NOMO-1 treated with dmso at 0.1 percent for 144 hours (cell line): Measurements from ENCODE around the gene COL11A2.
"Not testable (repeated sequence)": the region's sequence is repeated elsewhere in the genome, so short reads cannot be mapped to it uniquely, and the experiment has no call there.

Experiments
- DNase-seq: peaks from one replicate; lab custom pipeline; 2025; ENCODE audit not compliant: unreplicated experiment; lab: John Stamatoyannopoulos, UW

The COL11A2 gene

GRCh38 chr6:33192105-33192646, at the start of gene COL11A2:
Gene COL11A2 (minus strand): TSS chr6:33192467. CDS start chr6:33192240, 227 bp downstream.
- DNase-seq: no peak

- no peak for DNase-seq
These were observed 49.7 kb upstream of the COL11A2 start for GRCh38 chr6:33241968-33242367.

DNA sequence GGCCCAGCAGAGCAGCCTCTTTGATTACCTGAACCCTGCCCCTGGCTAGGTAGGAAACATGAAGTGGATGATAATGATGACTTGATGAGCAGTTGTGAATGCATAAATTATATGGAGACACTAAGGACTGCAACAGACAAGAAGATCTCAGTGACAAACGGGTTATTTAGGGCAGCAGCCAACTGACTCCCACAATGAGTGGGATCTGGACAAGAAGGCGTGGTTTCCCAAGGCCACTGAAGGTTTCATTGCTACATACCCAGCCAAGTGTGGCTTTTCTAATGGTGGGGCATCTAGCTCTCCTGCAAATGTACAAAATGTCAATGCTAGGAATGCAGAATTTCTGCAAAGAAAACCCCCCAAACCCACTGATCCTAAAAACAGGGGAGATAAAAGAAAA, 45.5 kb upstream of the COL11A2 start:
- no peak for DNase-seq

DNA sequence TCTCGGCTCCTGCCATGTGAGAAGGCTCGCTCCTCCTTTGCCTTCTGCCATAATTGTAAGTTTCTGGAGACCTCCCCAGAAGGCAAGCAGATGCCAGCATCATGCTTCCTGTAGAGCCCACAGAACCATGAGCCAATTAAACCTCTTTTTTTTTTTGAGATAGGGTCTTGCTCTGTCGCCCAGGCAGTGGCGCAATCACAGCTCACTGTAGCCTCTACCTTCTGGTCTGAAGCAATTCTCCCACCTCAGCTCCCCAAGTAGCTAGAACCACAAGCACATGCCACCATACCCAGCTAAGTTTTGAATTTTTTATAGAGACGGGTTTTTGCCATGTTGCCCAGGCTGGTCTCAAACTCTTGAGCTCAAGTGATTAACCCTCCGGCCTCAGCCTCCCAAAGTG, 44.6 kb upstream of the COL11A2 start:
- DNase-seq: no peak

GRCh38 chr6:33236328-33236727, 44.1 kb upstream of the COL11A2 start:
- no peak for DNase-seq

- DNase-seq: no peak
These were observed 43.0 kb upstream of the COL11A2 start for GRCh38 chr6:33235221-33235634.

- DNase-seq: not testable (repeated sequence)
These were observed 34.3 kb upstream of the COL11A2 start for GRCh38 chr6:33226503-33227120.

GRCh38 chr6:33217681-33218080, 25.4 kb upstream of the COL11A2 start:
- DNase-seq: no peak

DNA sequence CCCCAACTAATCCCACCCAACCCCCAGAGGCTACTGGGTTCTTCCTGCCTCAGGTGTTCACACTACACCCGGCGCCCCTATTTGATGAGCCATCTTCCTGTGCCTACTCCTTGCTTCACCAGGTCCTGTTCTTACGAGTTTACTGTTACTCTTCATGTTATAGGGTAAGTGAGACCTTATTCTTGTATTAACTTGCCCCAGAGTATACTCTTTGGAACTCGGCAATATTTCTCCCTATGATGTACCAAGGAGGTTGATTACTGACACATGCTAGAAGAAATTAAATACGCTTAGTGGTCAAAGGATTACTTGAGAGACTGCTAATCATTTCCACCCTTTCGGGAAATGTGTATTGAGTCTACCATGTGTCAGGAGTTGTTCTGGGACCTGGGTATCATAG, 25.0 kb upstream of the COL11A2 start:
- DNase-seq: no peak

DNA sequence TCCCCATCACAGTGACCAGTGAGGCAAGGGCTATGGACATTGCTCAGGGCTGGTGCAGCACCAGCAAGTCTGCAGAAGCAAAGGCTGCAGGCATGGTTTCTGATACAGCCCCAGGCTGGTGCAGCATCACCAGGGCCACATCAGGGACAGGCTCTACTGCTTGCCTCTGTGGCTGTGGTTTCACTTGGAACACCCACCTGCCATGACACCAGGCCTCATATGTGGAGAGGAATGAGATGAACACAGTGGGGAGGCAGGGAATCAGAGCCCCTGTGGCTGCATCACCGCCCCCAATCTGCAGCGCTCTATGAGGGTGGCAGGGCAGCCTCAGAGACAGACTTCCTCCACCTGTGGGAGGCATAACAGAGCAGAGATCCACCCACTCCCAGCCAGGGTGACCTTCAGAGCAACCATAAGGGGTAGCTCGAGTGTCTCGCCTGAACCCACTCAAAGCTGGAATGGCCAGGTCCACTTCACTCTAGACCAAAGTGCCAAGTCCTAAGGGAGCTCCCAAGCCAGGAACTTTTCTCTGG, 23.9 kb upstream of the COL11A2 start:
- DNase-seq: no peak

GRCh38 chr6:33215271-33216116, 23.2 kb upstream of the COL11A2 start:
- no peak for DNase-seq

- no peak for DNase-seq
These were observed 21.7 kb upstream of the COL11A2 start for GRCh38 chr6:33213989-33214335.

GRCh38 chr6:33213166-33213988, 21.1 kb upstream of the COL11A2 start:
- peak; percentile 34 for DNase-seq

GRCh38 chr6:33212857-33213165, 20.5 kb upstream of the COL11A2 start:
- DNase-seq: no peak

DNA sequence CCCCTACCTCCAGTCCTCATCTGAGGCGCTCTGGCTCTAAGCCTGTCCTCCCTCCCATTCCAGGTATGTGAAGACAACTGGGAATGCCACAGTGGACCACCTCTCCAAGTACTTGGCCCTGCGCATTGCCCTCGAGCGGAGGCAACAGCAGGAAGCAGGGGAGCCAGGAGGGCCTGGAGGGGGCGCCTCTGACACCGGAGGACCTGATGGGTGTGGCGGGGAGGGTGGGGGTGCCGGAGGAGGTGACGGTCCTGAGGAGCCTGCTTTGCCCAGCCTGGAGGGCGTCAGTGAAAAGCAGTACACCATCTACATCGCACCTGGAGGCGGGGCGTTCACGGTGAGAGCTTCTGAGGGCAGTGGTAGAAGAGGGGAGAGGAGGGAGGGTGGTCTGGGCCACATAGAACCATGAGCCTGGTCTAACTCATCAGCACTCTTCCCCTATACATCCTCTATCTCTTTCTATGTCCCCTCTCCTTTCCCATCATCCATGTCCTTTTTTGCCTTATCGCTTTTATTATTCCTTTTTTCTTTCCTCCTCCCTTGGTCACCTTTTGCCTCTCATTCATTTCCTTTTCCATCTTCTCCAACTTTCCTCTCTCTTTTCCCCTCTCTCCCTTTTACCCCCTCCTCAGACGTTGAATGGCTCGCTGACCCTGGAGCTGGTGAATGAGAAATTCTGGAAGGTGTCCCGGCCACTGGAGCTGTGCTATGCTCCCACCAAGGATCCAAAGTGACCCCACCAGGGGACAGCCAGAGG, 19.6 kb upstream of the COL11A2 start:
- DNase-seq: no peak

DNA sequence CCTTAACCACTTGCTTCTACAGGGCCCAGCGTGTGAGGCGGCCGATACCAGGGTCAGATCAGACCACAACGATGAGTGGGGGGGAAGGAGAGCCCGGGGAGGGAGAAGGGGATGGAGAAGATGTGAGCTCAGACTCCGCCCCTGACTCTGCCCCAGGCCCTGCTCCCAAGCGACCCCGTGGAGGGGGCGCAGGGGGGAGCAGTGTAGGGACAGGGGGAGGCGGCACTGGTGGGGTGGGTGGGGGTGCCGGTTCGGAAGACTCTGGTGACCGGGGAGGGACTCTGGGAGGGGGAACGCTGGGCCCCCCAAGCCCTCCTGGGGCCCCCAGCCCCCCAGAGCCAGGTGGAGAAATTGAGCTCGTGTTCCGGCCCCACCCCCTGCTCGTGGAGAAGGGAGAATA, 18.9 kb upstream of the COL11A2 start:
- no peak for DNase-seq

DNA sequence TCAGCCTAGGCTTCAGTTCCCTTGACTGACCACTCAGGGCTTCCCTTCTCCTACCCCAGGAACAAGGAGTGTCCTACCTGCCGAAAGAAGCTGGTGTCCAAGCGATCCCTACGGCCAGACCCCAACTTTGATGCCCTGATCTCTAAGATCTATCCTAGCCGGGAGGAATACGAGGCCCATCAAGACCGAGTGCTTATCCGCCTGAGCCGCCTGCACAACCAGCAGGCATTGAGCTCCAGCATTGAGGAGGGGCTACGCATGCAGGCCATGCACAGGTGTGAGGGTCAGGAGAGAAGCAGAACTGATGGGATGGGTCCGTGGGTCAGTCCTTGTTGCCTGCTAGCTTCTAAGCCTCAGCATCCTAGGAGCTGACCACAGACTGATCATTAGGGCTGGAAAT, 17.6 kb upstream of the COL11A2 start:
- no peak for DNase-seq

DNA sequence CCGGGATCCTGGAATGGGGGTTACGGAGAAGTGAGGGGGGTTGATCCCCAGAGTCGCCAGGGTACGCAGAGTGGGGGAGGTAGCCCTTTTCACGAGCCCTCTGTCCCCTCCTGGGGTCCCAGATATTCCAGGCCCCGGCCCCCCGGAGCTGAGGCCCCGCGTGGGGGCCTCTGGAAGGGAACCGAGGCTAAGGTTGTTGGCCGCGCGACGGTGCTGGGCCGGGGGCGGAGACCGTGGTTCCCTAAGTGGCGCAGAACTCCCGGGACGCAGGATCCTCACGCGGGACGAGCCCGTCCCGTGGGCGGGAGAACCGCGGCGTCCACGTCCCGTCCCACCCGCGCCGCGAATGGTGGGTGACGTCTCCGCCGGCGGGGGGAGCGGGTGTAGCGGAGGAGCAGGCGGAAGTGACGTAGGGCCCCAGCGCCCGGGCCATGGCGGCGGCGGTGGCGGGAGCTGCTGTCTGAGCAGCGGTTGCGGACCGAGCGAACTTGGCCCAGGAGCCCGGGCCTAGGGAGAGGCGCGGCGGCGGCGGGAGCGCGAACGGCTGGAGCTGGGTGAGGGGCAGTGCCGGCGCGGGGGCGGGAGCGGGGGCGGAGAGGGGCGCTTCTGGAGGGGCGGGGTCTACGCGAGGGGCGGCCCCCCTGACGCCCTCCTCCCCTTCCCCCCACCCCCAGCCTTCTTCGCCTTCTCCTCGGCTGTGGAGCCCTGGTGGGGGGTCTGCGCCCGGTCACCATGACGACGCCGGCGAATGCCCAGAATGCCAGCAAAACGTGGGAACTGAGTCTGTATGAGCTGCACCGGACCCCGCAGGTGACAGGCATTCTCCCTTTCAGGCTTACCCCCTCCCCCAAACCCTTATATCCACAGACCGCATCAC, 16.1 kb upstream of the COL11A2 start, which contains the start of gene RING1:
Gene RING1, plus strand, starts transcription at position 410 of the 877 bp plus-strand sequence. Its CDS starts 323 bp downstream, at position 733.
- peak; percentile 73 for DNase-seq

GRCh38 chr6:33207552-33208090, 15.4 kb upstream of the COL11A2 start:
- DNase-seq: no peak
